DMS79 (cell line): ENCODE results near the gene KCNN4.
"Not testable (repeated sequence)": the region's sequence is repeated elsewhere in the genome, so short reads cannot be mapped to it uniquely, and the experiment has no call there.

Experiments used
- DNase-seq: peaks from one replicate; lab custom pipeline; 2025; lab: John Stamatoyannopoulos, UW

Gene KCNN4

DNA sequence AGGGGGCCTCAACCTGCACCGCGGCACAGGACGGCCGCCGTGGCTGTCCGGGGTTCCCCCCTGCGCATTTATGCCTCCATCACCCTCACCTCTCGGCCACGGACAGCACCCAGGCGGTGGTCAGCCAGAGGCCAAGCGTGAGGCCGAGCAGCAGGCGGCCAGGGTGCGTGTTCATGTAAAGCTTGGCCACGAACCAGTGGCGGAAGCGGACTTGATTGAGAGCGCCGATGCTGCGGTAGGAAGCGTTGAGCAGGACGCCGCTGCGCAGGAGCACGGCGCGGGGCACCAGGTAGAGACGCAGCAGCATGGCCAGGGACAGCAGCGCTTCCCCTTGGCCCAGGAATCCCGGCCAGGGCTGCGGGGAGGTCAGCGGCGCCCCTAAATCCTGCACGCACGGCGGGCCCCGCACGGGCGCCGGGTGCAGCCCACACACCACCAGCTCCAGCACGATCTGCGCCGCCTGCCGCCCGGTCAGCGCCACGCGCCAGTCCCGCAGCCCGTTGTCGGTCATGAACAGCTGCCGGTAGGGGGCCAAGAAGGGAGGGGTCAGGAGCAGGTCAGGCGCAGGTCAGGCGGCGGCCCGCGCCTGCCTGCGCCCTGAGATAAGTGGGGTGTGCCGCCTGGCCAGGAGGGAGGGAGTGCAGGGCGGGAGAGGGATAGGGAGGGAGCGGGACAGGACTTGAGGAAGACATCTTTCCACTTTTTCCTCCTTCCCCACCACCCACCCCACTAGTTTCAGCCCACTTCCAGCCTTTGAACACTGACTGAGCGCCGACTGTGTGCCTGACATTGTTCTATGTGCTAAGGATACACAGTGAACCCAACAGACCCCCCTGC is 6.5 kb downstream of the KCNN4 start:
- DNase-seq, result no peak

DNA sequence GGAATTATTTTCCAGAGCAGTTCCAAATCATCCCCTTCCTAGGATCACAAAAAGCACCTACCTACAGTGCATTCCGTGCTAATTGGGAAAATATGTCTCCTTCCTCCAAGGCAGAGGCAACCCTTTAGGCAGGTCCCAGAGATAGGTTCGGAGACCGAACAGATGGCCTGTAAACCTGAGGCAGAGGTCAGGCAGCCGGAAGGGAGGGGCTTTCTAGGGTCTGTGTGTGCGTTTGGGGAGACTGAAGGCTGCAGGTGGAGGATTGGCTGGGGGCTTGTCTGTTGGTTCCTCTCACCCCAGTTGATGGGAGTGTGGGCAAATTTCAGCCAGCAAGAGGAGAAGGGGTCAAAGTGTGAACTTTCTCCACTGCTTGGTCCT is 7.1 kb downstream of the KCNN4 start:
- DNase-seq, result no peak

DNA sequence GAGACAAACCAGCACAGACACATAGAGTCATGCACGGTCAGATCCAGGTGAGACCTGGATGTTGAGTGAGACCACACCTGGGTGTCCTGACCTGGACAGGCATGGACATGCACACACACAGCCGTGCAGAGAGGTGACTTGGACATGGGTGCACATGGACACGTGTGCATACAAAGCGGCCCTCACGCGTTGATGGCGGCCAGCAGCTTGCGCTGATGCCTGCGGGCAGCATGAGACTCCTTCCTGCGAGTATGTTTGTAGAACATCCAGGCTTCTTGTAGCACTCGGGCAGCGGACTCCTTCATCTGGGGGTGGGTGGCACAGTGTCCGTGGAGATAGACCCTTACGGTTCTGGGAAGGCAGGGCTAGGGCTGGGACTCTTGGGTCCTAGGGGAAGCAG is 11.5 kb downstream of the KCNN4 start:
- DNase-seq, result no peak

- DNase-seq, result no peak
Observed at GRCh38 chr19:43768273-43769050, 12.3 kb downstream of the KCNN4 start.

- DNase-seq, result no peak
Observed at GRCh38 chr19:43767818-43768217, 13.0 kb downstream of the KCNN4 start.

DNA sequence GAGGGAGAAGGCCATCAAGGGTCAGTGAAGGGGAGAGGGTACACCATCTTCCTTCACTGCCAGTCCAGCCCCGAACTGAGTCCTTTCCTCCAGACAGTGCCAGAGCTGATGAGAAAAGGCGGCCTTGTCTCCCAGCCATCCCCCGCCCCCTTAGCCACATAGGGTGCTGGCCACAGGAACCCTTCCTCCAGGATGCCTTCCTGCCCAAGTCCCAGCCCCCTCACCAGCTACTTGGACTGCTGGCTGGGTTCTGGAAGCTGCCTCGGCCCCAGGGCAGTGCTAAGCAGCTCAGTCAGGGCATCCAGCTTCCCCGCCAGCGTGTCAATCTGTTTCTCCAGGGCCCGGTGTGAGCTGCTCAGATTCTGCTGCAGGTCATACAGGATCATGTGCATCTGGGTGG is 13.5 kb downstream of the KCNN4 start:
- no peak for DNase-seq

DNA sequence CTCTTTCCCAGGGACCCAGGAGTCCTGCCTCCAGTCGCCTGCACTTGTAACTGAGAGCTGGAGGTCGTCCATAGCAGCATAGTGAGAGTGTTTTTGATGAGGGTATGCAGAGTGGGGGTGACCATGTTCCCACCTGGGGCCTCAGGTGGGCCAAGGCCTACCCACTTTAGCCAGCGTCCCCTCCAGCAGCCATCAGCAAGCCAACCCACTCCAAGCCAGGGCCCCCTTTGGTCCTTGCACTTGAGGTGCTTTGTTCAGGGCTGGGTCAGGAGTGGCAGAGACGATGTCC is 14.1 kb downstream of the KCNN4 start:
- DNase-seq, result no peak

GRCh38 chr19:43765109-43765876 is 15.5 kb downstream of the KCNN4 start:
- no peak for DNase-seq

GRCh38 chr19:43764684-43765083 is 16.1 kb downstream of the KCNN4 start:
- not testable (repeated sequence) for DNase-seq

DNA sequence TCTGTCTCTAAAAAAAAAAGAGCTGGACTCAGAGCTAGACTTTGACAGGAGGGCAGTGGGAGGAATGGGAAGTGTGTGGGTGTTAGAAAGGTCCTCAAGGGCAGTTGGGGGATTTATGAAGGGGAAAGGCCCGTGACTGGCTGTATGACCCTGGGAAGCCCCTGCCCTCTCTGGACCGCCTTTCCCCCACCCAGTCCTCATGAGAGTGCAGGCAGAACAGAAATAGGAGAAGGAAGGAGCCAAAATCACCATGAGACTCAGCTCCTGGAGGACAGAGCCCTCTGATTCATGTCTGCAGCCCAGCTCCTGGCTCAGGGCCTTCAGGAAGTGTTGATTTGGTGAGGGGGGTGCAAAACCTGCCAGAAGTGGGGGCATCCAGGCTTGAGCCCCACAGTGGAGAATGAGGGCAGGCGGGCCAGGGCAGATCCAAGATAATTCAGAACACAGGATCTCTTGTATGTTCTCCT is 17.3 kb downstream of the KCNN4 start:
- no peak for DNase-seq

GRCh38 chr19:43762814-43763213 is 18.0 kb downstream of the KCNN4 start:
- no peak for DNase-seq

GRCh38 chr19:43760941-43761340 is 19.8 kb downstream of the KCNN4 start:
- no peak for DNase-seq

DNA sequence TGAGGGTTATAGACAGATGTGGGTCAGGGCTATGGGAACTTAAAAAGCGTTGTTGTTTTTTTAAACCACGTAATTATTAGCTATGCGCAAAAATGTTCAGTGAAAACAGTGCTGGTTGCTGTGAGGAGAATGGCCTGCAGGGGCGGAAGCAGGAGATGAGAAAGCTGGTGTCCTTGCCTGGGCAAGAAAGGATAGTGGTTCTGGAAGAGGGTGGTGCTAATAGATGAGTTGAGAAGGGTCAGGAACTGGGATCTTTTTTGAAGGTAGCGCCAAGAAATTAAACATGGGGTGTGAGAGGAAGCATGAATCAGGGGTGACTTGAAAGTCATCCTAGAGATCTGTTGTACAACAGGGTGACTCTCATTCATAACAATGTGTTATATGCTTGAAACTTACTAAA is 21.3 kb downstream of the KCNN4 start:
- no peak for DNase-seq

DNA sequence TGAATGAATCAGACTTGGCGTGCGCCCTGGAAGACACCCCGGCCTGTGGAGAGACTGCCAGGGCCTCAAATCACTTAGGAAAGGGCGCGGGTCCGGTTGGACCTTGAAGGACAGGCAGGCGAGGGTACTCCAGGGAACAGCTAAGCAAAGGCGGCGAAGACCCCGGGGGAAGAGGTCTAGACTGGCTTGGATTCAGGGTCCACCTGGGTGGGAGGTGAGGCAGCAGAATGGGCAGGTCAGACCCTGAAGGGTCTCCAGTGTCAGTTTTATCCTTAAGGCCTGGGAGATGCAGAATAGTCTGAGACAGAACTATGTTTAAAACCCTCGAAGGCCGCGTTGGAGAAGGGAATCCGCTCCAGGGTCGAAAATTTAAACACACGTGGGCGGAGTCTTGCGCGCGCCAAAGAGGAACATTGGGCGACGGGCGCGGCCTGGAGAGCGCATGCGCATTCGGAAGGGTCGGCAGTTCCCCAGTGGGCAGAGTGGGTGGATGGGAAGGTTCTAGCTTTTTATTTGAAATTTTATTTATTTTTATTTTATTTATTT is 25.4 kb downstream of the KCNN4 start:
- DNase-seq, result peak; percentile 55

DNA sequence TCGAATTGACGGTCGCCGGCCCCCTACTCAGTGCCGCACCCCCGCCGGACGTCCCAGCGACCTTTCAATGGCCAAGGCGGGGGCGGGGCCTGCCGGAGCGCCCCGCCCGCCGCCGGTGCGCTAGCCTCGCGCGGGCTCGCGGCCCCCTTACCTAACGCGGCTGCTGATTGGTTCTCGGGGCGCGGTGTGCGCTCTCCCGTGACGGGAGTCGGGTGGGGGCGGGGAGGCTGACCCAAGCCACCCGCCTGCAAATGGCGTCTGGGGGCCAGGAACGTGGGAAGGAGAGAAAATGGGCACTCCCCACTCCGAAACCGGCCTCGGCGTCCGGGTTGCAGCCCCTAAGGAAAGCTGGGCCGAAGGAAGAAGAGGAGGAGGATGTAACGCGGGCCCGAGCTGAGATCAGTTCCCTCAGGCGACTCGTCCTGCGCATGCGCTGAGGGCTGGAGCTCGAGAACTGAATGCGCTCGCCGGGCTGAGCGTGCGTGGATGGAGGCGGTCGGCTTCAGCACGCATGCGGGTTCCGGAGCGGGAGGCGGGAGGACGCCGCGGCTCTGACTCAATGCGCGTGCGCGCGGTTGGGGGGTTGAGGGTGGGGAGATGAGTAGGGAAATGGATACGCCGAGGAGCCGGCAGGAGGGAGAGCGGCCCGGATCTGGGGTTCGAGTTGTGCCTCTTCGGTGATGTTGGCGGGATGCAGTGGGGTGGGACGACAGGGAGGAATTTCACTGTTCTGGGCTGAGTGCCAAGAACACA is 26.1 kb downstream of the KCNN4 start, which contains the start of gene SMG9:
Gene SMG9, minus strand, starts transcription at position 460 of the 753 bp plus-strand sequence. CDS start 4,221 bp downstream, outside the sequence.
- DNase-seq, result peak; percentile 92

GRCh38 chr19:43754253-43754502 is 26.6 kb downstream of the KCNN4 start:
- DNase-seq, result peak; percentile 66

GRCh38 chr19:43752287-43752875 is 28.4 kb downstream of the KCNN4 start:
- DNase-seq, result no peak

DNA sequence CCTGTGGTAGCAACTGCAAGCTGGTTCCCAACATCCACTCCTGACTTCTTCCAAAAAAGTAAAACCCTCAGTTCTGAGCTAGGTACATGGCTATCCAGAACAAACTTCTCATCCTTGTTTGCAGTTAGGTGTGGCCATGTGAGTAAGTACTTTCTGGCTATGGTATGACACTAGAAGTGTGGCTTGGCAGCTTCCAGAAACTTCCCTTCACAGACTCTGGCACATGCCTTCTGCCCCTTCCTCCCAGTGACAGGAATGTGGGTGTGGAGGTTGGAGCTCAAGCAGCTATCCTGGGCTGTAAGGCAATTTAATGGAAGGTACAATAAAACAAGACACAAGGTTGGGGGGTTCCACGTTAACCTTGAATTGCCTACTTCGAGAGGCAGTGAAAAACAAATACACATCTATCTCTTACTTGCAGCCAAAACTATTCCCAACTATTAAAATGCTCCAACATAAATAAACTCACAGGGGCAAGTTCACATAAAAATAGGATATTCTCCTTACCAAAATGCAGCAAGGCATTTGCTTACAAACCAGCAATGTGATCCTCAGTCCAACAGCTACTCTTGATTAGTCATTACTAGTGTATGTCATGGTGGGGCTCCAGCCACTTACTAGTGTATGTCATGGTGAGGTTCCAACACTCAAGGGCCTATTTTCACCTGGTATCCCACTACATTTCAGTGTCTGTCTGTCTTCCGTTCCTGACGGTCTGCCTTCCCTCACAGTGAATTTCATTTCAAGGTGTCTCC is 29.1 kb downstream of the KCNN4 start:
- DNase-seq, result no peak

DNA sequence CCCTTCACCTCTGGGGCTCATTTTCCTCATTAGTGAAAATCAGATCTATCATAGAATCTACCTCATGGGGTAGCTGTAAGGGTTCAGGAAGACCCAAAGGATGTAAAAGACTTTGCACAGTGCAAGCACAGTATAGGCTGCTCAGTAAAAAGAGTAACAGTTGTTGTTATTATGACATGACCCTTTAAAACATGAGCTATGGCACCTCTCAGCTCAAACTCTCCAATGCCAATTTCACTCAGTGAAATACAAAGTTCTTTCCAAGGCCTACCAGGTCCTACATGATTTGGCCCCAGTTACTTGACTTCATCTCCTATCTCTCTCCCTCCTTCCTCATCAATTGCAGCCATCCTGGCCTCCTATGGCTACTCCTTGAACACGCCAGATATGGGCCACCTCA is 30.9 kb downstream of the KCNN4 start:
- DNase-seq, result no peak

DNA sequence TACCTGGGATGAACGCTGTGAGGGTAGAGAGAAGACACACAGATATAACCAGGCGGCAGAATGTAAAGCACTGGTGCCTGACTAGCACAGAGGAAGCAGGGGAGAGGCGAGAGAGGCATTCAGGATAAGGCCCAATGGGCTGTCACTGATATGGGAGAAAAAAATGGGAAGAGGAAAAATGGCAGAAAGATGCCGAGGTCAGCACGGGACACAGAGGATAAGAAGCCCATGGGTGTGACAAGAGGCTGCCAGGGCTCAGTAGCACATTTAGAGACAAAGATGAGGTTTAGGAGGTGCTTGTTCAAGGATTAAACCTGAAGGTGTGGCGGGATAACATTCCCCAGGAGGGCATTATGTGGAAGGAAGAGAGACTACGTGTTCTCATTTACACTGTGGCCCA is 31.6 kb downstream of the KCNN4 start:
- no peak for DNase-seq

DNA sequence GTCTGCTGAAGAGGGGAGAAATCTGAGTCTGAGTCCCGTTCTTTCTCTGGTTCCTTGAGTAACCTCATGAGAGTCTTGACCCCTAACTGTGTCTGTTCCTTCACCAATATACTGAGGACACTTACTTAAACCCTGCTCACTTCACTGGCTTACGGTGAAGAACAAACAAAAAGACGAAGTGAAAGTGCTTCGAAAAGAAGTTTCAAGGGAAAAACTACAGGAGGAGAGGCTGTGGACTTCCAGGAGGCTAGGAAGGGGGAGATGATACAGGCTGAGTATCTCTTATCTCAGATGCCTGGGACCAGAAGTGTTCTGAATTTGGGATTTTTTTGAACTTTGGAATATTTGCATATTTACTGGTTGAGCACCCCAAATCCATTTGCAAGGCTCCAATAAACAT is 32.1 kb downstream of the KCNN4 start:
- DNase-seq, result no peak
